Stimulated activated CD4-positive, alpha-beta T cell treated with anti-CD3 and anti-CD28 coated beads, Interleukin-2, amount 100 ng/mL, for 4 hours (primary cell): Measurements from ENCODE around the gene TDRD10.
"Not testable (repeated sequence)": the region's sequence is repeated elsewhere in the genome, so short reads cannot be mapped to it uniquely, and the experiment has no call there.

Source experiments
- DNase-seq: peaks from one replicate; pipeline ENCODE4 v3.0.0-alpha.2; 2020; ENCODE audit warnings: low read depth

TDRD10 gene

DNA sequence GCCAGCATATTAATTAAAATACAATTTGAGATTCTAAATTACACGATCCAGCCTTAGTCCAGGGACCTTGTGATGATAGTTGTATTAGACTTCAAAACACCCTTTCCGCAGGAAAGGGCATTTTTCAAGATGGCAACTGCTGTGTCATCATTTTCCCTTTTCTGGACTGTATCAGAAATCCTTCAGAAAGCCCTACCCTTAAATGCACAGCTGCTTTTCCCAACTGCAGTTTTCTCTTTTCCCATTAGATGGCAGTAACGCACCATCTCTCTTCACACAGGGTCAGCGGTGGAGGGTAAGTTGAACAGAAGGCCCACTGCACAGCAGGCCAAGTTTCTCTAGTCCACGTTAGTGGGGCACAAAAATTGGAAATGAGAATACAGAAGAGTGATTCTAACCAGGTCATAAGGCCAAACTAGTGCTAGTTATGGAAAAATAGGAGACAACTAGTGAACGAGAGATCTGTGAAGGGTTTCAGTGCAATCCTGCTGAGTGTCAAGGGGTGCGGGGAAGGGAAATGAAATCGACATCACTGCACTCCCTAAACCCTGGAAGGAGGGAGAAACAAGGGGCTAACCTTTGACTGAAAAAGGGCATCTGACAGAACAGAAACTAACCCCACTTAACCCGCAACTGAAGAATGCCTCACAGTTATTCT is 22.1 kb upstream of the TDRD10 start:
- DNase-seq = peak; percentile 44

GRCh38 chr1:154481053-154481452 is 21.0 kb upstream of the TDRD10 start:
- no peak for DNase-seq

DNA sequence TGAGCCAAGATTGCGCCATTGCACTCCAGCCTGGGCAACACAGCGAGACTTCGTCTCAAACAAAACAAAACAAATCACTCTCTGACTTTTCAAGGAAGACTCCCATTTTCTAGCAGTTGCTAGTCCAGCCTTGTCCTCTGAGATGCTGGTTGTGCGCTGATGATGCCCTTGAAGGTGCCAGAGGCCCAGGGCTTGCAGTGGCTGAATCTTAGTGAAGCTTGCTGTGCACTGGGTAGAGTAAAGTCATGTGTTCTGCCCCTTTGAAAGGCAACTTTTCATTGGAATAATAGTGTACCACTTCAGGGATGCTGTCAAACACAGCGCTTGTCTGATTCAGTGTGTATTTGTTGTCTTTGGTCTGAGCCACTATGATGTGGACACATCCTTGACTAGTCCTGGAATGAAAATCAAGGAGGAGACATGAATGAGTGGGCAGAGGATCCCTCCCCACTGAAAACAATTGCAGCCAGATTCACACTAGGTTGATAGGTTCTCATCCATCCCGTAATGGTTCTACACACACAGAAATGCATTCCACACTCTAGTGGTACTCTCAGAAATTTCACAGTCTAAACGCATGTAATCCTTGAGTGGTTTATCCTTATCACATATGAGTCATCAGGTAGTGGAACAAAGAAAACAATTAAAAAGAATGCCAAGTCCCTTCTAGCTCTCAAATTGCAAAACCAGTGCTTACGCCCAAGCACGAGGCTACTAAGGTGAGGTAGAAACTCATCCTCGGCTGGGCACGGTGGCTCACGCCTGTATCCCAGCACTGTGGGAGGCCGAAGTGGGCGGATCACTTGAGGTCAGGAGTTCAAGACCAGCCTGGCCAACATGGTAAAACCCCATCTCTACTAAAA is 17.8 kb upstream of the TDRD10 start:
- DNase-seq = no peak

DNA sequence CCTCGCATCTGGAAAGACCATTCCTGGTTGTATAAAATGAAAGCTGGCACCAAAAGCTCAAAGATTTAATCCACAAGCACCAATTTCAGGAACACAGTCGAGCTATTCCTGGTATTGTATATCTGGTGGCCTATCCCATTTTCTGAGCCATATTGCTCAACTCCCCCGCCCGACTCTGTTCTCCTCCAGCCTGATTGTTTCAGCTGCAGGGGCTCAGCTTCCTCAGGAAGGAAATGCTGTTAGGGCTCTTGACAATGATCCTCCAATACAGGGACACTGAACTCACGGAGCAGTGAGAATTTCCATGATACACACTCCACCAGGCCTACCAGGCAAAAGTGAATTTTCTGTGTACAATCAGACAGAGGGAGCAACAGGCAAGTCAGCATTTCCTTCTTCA is 16.9 kb upstream of the TDRD10 start:
- no peak for DNase-seq

GRCh38 chr1:154485910-154486496 is 16.0 kb upstream of the TDRD10 start:
- no peak for DNase-seq

DNA sequence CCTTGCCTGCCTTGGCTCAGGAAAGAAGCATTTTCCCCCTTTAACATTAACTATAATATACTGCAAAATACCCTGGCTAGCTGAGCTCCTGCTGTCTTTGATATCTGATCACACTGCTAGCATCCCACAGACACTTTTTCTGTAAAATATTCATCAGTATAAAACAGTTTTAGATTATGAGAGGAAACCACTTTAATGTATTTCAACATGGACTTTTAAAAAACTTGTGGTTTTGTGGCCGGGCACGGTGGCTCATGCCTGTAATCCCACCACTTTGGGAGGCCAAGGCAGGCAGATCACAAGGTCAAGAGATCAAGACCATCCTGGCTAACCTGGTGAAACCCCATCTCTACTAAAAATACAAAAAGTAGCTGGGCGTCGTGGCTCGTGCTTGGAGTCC is 15.3 kb upstream of the TDRD10 start:
- DNase-seq = not testable (repeated sequence)

DNA sequence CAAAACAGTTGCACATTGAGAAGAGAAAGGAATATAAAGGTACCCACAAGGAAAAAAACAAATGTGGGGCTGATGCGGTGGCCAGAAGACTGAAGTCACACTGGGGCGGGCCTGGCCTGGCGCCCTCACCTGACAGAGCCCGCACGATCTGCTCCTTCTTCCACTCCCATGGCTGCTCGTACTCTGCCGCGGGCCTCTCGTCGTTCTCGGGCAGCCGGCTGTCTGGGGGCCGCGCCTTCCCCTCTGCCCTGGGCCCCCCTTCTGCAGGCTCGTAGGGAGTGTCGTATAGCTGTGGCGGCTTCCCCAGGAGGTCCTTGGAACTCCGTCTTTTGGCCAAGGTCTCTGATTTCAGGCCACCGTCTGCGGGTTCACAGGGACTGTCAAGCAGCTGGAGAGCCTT is 13.1 kb upstream of the TDRD10 start:
- DNase-seq = no peak

- no peak for DNase-seq
Measured at GRCh38 chr1:154489695-154490274, 12.2 kb upstream of the TDRD10 start.

GRCh38 chr1:154490317-154490716 is 11.7 kb upstream of the TDRD10 start:
- no peak for DNase-seq

DNA sequence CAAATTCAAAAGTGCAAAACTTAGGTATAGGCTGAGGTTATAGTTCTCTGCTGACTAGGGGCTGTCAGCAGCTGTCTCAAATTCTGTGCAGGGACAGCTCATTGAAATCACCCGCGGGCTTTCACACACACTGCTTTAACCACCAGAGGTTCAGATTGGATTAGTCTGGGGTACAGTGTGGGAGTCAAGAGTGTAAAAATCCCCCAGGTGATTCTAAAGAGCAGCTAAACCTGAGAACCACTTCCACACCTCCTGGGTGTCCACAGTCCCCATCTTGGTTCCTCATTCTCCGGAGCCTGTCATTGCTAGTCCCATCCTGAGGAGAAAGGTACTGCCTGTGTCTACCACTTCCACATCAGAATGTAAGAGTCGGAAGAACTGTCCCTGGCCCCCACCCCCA is 9.9 kb upstream of the TDRD10 start:
- DNase-seq = no peak

DNA sequence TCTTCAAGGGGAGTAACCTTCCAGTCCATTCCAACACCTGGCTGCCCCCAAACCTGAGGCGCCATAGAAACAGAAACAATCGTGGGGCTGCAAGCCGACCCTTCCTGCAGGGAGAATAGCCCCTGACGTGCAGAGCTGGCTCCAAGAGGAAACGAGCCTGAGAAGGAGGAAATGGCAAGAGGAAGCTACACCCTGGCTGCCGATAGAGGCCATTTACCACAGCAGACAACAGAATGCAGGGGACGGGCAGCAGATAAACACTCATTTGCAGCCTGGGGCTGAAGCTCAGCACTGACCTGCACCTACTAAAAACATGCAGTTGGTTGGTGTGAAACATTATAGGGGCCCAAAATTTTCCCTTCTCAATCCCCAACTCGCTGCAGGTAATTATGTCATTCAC is 8.7 kb upstream of the TDRD10 start:
- no peak for DNase-seq

DNA sequence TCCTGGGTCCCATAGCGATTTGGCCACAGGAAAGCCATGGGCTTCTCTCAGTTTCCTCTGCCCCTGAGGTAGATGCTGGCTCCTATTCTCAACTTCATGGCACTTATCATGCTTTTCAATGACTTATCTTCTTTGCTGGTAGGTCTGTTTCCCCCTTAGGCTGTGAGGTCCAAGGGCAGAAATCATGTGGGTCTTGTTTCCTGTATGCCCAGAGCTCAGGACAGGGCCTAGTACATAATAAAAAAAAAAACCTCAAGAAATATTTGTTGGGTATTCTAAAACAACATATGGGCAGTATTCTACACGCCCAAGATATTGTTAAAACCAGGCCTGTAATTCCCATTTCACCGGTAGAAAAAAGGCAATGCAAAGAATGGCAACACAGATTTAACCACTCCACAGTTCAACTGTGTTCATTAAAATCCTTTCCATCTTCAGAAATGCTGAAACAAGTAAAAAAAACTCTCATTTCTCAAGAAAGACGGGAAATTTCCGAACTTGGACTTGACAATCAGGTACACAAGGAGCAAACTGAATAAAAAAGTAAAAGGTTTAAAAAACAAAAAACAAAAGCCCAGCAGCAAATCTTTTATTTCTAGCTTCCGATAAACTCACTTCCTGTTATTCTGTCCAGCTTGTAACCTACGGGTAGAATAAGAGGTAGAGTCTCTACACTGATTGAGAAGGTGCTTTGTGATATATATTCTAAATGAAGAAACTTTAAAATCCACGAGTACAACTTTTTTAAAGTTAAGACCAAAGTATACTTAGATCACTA is 6.3 kb upstream of the TDRD10 start:
- no peak for DNase-seq

- no peak for DNase-seq
Measured at GRCh38 chr1:154496383-154496782, 5.6 kb upstream of the TDRD10 start.

DNA sequence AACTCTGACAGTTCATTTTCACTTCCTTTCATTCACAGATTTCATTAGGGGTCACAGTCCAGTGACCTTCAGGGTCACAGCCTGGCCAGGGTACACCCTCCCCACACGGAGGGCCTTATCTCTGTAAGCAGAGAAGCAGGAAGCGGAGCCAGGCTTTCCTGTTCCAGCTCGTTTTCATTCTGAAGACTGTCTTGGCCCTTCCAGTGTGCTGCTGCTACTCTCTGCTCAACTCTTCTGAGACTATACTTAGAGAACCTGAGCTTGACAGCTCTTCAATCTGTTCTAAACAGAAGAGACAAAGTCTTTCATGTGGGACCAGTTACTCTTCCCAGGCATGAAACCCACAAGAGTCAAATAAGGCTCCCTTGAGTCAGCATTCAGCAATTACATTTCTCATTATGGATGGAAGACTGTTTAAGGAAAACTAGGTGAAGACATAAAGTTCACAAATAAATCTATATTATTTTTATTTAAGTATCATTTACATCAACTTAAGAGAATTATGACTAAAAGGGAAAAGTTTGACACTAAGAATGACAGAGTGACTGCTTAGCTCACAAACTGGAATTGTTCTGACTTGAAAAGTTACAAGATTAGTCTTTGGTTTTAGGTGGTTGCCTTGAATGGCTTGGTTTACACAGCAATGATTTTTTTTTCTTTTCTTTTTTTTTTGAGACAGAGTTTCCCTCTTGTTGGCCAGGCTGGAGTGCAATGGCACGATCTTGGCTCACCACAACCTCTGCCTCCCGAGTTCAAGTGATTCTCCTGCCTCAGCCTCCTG is 4.8 kb upstream of the TDRD10 start:
- DNase-seq = no peak

DNA sequence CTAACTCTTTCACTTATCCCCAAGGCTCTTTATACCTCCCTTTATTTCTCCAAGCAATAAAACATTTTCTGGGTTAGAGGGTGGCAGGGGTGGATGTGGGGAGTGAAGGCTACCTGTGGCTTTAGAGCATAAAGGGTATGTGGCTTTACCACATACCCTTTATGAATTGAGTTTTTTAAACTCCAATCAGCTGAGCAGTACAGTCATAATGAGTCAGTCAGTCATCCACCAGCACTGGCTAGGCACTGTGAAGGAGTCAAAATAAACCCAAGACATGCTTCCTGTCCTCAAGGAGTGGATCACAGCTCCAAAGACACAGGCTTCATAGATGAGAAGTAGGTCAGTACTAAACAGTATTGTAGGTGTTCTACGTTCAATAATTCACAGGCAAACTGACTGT is 2.6 kb upstream of the TDRD10 start:
- no peak for DNase-seq

DNA sequence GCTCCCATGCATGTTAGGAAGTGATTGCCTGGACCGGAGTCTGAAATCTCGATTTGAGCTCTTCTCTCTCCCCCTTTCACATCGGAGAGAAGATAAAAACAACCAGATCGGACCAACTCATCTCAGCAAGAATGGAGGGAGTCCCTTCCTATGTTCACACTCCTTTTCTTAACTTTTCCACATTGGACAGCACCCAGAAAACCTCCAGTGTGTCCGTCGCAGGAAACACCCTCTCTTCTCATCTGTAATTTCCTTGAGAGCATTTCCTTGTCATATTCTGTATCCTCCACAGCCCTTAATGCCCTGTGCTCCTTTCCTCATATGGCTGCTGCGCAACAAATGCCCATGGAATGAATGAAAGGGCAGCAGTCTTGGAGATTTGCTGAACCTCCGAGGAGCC is 1.5 kb upstream of the TDRD10 start:
- DNase-seq = no peak

DNA sequence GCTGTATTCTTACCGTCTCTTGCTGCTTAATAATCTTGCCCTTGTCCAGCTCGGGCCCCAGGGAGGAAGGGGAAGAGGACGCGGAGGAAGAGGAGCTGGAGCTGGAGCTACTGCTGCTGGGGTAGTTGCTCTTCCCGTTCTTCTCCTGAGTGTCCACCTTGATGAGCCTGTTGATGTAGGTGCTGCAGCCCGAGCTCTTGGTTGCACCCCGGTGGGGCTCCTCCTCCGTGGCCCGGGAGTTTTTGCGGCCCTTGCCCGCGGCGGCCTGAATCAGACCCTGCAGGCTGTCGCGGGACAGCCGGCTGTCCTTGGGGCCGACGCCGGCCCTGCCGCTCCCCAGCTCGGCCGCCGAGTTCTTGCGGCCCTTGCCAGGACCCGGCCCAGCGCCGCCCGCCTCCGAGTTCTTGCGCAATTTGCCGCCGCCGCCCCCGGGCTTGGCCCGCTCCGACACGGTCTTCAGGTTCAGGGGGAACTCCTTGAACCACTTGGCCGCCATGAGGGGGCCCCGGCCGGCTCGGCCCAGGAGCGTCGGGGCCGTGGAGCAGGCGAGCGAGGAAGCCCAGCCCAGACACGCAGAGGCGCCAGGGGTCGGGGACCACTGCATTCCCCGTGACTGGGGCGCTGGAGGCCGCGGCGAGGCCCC is 475 bp upstream of the TDRD10 start:
- no peak for DNase-seq

DNA sequence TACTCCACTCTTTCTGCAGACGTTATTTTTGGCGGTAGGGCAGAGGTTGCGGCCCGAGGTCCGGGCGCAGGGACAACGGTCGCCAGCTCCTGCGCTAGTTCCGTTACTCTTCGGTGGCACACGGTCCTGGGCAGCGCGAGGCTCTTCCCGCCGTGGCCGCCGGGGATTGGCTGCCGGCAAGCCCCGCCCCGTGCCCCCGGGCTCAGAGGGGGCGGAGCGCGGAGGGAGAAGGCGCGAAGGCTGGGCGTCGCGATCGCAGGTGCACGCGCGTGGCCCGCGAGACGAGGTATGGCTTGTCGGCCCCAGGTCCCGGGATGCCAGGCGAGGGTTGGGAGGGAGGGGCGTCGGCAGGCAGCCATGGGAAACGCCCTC is 711 bp downstream of the TDRD10 start:
- DNase-seq = no peak

DNA sequence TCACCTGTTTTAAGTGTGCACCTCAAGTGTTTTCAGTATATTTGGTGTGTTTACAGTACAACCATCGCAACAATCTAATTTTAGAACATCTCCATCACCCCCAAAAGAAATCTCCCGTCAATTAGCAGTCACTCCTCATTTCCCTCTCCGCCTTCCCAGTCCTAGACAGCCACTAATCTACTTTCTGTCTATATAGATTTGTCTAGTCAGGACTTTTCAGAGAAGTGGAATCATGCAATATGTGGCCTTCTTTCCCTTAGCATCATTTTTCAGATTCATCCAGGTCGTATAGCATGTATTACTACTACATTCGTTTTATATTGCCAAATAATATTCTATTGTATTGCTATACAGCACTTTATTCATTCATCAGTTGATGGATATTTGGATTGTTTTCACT is 1.9 kb downstream of the TDRD10 start:
- no peak for DNase-seq

- no peak for DNase-seq
Measured at GRCh38 chr1:154512760-154513159, 10.7 kb downstream of the TDRD10 start.

DNA sequence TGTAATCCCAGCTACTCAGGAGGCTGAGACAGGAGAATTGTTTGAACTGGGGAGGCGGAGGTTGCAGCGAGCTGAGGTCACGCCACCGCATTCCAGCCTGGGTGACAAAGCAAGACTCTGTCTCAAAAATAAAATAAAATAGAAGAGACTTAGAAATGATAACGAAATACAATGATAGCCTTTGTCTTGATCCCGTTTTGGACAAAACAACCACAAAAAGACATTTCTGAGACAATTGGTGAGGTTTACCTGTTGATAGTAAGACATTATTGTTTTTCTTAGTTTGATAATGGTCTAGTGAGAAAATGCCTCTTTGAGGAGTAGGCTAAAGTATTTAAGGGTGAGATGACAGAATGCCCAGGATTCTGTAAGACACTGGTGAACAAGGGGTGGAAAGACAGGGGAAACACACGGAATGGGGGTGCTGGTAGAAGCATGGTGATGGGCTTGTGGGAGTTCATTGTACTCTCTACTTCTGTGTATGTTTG is 12.1 kb downstream of the TDRD10 start:
- DNase-seq = no peak
